HCT116 (cell line): ENCODE data around the gene VCAM1. TPM values are rescaled to one million over a fixed set of nuclear protein-coding genes. Genes with fewer than 3 reads are reported as not detected.

Experiments
- ATAC-seq: fragments of 200-7000 bp; cut with Tn5 transposase; 2 replicates; pipeline ENCODE4 v1.9.1; 2020; ENCODE audit warnings: mild to moderate bottlenecking, moderate library complexity
- BruUV-seq: library from RNA; stranded (reverse); fragments of 400-500 nt; replicated peaks from 2 replicates; lab custom pipeline; 2021; lab: Mats Ljungman, UMichigan
- CTCF ChIA-PET: fragments of 300-600 bp; sonication (Branson Sonifier 250); formaldehyde crosslinking; loops from one replicate; lab custom pipeline; 2021; ENCODE audit warnings: antibody characterized with exemption; lab: Charles Lee
- POLR2A ChIA-PET: fragments of 300-600, 350-600 bp; sonication (Branson Sonifier 250); formaldehyde crosslinking; loops from one replicate; lab custom pipeline; 2021; ENCODE audit warnings: antibody characterized with exemption; lab: Charles Lee
- RAD21 ChIA-PET, 2 experiments: fragments of 300-600 bp; sonication (Branson Sonifier 250); formaldehyde crosslinking; loops; one replicate each; lab custom pipeline; 2023; ENCODE audit warnings: low total read pairs in 2 of 2; ENCODE audit not compliant: uncharacterized antibody in 2 of 2, unreplicated experiment in 2 of 2, low non-redundant PET in 1 of 2; lab: Charles Lee
- DNase-seq: peaks from one replicate; pipeline ENCODE4 v3.0.0-alpha.2; 2010; ENCODE audit warnings: low read depth, low spot score
- H2AFZ ChIP-seq: fragments of 200-600 bp; shearing (Covaris generic), sonication (generic); 2 replicates; pipeline ENCODE4 v1.6.1; 2017; ENCODE audit warnings: low read depth, mixed run types, mixed read lengths, antibody characterized with exemption, low read length; ENCODE audit not compliant: poor library complexity, severe bottlenecking
- H3K27ac ChIP-seq: 2 replicates; pipeline ENCODE4 v1.5.1; 2012; ENCODE audit warnings: low read depth, low read length
- H3K27me3 ChIP-seq: fragments of 200-600 bp; sonication (generic); 2 replicates; pipeline ENCODE4 v1.6.1; 2016; ENCODE audit warnings: mixed run types, low read length, mixed read lengths; ENCODE audit not compliant: insufficient read depth
- H3K36me3 ChIP-seq, 2 experiments: fragments of 200-500 bp in 1 of 2; fragments of 200-600 bp in 1 of 2; sonication (Bioruptor generic) in 1 of 2; sonication (generic) in 1 of 2; 2 replicates each; pipeline versions ENCODE4 v1.5.1 to v1.6.1; 2014 to 2016; ENCODE audit warnings: low read length in 2 of 2, inconsistent platforms in 1 of 2, mixed read lengths in 1 of 2, mixed run types in 1 of 2; ENCODE audit not compliant: insufficient read depth in 2 of 2, control insufficient read depth in 1 of 2
- H3K4me1 ChIP-seq, 2 experiments: fragments of 200-600 bp in 1 of 2; sonication (generic) in 1 of 2; 2 replicates each; pipeline versions ENCODE4 v1.5.1 to v1.6.1; 2012 to 2017; ENCODE audit warnings: low read length in 2 of 2, inconsistent platforms in 1 of 2, mild to moderate bottlenecking in 1 of 2, mixed read lengths in 1 of 2, mixed run types in 1 of 2, moderate library complexity in 1 of 2; ENCODE audit not compliant: insufficient read depth in 2 of 2, control insufficient read depth in 1 of 2
- H3K4me2 ChIP-seq: fragments of 200-600 bp; sonication (generic); 2 replicates; pipeline ENCODE4 v1.6.1; 2017; ENCODE audit warnings: mixed run types, low read length, mixed read lengths
- H3K4me3 ChIP-seq, 2 experiments: fragments of 200-600 bp in 1 of 2; sonication (generic) in 1 of 2; replicated peaks in 1 of 2; 2 replicates each; pipeline ENCODE4 v1.5.1; 2011 to 2016; ENCODE audit warnings: low read length in 2 of 2, control low read depth in 1 of 2, low read depth in 1 of 2, mild to moderate bottlenecking in 1 of 2, mixed read lengths in 1 of 2, mixed run types in 1 of 2
- H3K79me2 ChIP-seq: fragments of 200-600 bp; sonication (generic); 2 replicates; pipeline ENCODE4 v1.6.1; 2017; ENCODE audit warnings: mild to moderate bottlenecking, mixed run types, low read length, moderate library complexity, mixed read lengths; ENCODE audit not compliant: insufficient read depth
- H3K9ac ChIP-seq: fragments of 200-600 bp; sonication (generic); 2 replicates; pipeline ENCODE4 v1.6.1; 2016; ENCODE audit warnings: low read length, mixed read lengths
- H3K9me2 ChIP-seq: fragments of 200-600 bp; sonication (generic), shearing (Covaris generic); 2 replicates; pipeline ENCODE4 v1.6.1; 2017; ENCODE audit warnings: mixed run types, mild to moderate bottlenecking, moderate library complexity; ENCODE audit not compliant: insufficient read depth
- H3K9me3 ChIP-seq, 2 experiments: fragments of 200-500 bp in 1 of 2; fragments of 200-600 bp in 1 of 2; sonication (Bioruptor generic) in 1 of 2; sonication (generic) in 1 of 2; 2 replicates each; pipeline ENCODE4 v1.6.1; 2014 to 2017; ENCODE audit warnings: low read length in 2 of 2, mixed read lengths in 2 of 2, inconsistent platforms in 1 of 2, low read depth in 1 of 2, mild to moderate bottlenecking in 1 of 2, mixed run types in 1 of 2, moderate library complexity in 1 of 2; ENCODE audit not compliant: control insufficient read depth in 1 of 2, insufficient read depth in 1 of 2
- H4K20me1 ChIP-seq: fragments of 200-600 bp; sonication (generic), shearing (Covaris generic); 2 replicates; pipeline ENCODE4 v1.6.1; 2017; ENCODE audit warnings: mixed run types, mild to moderate bottlenecking, moderate library complexity; ENCODE audit not compliant: insufficient read depth
- CBX3 ChIP-seq: IDR thresholded peaks from 2 replicates; pipeline ENCODE4 v1.6.1; 2012; ENCODE audit warnings: low read depth
- CEBPB ChIP-seq: IDR thresholded peaks from 2 replicates; pipeline ENCODE4 v1.6.1; 2012; ENCODE audit warnings: low read depth
- EGR1 ChIP-seq: IDR thresholded peaks from 2 replicates; pipeline ENCODE4 v1.6.1; 2012; ENCODE audit warnings: low read depth
- EZH2 ChIP-seq: fragments of 200-600 bp; sonication (generic); IDR thresholded peaks from 2 replicates; pipeline ENCODE4 v1.6.1; 2017; ENCODE audit warnings: antibody characterized with exemption, mixed run types
- FOSL1 ChIP-seq: IDR thresholded peaks from 2 replicates; pipeline ENCODE4 v1.6.1; 2012; ENCODE audit warnings: low read depth
- JUND ChIP-seq: IDR thresholded peaks from 2 replicates; pipeline ENCODE4 v1.6.1; 2012
- POLR2A ChIP-seq: IDR thresholded peaks from 2 replicates; pipeline ENCODE4 v1.7.0; 2011; ENCODE audit warnings: borderline replicate concordance; ENCODE audit not compliant: insufficient read depth, insufficient read length; ENCODE audit errors: extremely low read depth
- SIN3A ChIP-seq: IDR thresholded peaks from 2 replicates; pipeline ENCODE4 v1.6.1; 2012; ENCODE audit warnings: low read depth
- SP1 ChIP-seq: IDR thresholded peaks from 2 replicates; pipeline ENCODE4 v1.6.1; 2012; ENCODE audit warnings: low read depth
- ZFX ChIP-seq: fragments of 450-650 bp; IDR thresholded peaks from 2 replicates; pipeline ENCODE4 v1.6.1; 2017
- ZNF274 ChIP-seq: fragments of 200-500 bp; sonication (Bioruptor generic); IDR thresholded peaks from 2 replicates; pipeline ENCODE4 v1.6.1; 2014; ENCODE audit warnings: mild to moderate bottlenecking, low read depth, low read length, inconsistent platforms
- intact Hi-C: fragments of 100-400 bp; cut with micrococcal nuclease; formaldehyde crosslinking; loops from 2 replicates; pipeline ENCODE4 v1.10.0; 2022
- total RNA-seq: library from RNA; stranded (reverse); gene quantifications from one replicate; pipeline ENCODE4 v1.2.1, GENCODE V29; 2021; ENCODE audit not compliant: unreplicated experiment
- TF ChIP-seq, protein P1 (sequence below): IDR thresholded peaks from 2 replicates; pipeline ENCODE4 v1.6.1; 2011; ENCODE audit warnings: mild to moderate bottlenecking, low read length, moderate library complexity; ENCODE audit not compliant: insufficient replicate concordance; ENCODE audit errors: extremely low read depth
- TF ChIP-seq, protein P2 (sequence below): IDR thresholded peaks from 2 replicates; pipeline ENCODE4 v1.6.1; 2012
- TF ChIP-seq, protein P3 (sequence below): IDR thresholded peaks from 2 replicates; pipeline ENCODE4 v1.6.1; 2012; ENCODE audit warnings: low read depth
- TF ChIP-seq, protein P4 (sequence below), 3 experiments: fragments of 200-600 bp in 1 of 3; sonication (generic) in 1 of 3; IDR thresholded peaks in 2 of 3; conservative IDR thresholded peaks in 1 of 3; 2 replicates each; pipeline ENCODE4 v1.5.1; 2012 to 2017; ENCODE audit warnings: low read depth in 2 of 3, low read length in 2 of 3, antibody characterized with exemption in 1 of 3, borderline replicate concordance in 1 of 3, control low read depth in 1 of 3, mild to moderate bottlenecking in 1 of 3, mixed read lengths in 1 of 3, mixed run types in 1 of 3, moderate library complexity in 1 of 3; ENCODE audit not compliant: insufficient read depth in 1 of 3

Gene VCAM1
- total RNA-seq, 1 experiment from 2014 or later, result 0.17 TPM

DNA sequence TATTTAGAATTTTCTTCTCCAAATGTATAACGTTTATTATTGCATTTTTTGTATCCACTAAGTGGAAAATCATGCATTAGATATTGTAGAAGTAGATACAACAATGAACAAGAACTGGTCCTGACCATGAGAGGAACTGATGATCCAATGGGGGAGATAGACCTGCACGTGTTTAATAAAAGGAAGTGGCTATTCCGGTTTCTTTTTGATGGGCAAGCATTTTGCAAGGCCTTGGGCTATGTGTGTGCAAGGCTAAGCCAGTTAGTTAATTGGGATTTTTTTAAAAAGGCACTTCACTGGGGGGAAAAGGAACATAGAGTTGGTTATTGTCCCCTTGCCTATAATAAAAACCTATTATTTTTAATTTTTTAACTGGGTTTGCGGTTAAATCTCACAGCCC is 961 bp upstream of the VCAM1 start:
- H3K36me3 ChIP-seq, result no peaks in the 10 kb centered on the region
- no peak for ATAC-seq
- H3K4me3 ChIP-seq, result no peak overlapping the region
- no peak for DNase-seq
- no peak for TF ChIP-seq EZH2
- H2AFZ ChIP-seq, result no peak overlapping the region
- no peak overlapping the region for H3K27ac ChIP-seq
- peaks cover 0 to 6% of the 10 kb centered on the region in 2 experiments; a peak in 2 of 4 replicates for H3K4me1 ChIP-seq
- H4K20me1 ChIP-seq, result no peaks in the 10 kb centered on the region
- intact Hi-C loops, result no loop called here
- no peak overlapping the region for H3K9ac ChIP-seq
- ChIA-PET RAD21 (no interaction called here), CTCF (no interaction called here), POLR2A (no interaction called here)
- BruUV-seq, result no TSS peak
- no peaks in the 10 kb centered on the region for H3K27me3 ChIP-seq
- no peaks in the 10 kb centered on the region for H3K9me2 ChIP-seq
- no peak overlapping the region for H3K4me2 ChIP-seq
- H3K9me3 ChIP-seq, result no peaks in the 10 kb centered on the region
- no peaks in the 10 kb centered on the region for H3K79me2 ChIP-seq

DNA sequence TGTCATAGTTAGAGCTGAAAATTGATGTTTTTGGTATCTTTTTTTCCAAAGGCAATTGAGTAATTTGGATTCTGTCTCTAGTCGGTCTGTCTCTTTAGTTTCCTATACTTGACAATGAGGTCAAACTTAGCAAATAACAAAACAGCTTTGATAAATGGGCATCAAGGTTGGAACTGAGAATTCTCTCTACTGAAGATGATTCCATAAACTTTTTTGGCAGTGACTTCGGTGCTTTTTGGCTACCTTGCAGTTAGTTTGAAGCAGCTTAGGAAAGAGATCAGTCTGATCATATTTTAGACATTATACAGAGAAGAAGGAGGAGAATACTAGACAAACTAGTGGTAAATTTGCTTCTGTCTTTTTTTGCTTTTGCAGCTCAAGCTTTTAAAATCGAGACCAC is 559 bp downstream of the VCAM1 start:
- no peak for ATAC-seq
- Histone ChIP-seq H3K79me2 (no peaks in the 10 kb centered on the region), H2AFZ (no peak overlapping the region), H3K9me3 (no peaks in the 10 kb centered on the region), H3K36me3 (no peaks in the 10 kb centered on the region), H3K9me2 (no peaks in the 10 kb centered on the region), H3K4me3 (no peak overlapping the region), H3K27ac (no peak overlapping the region), H3K9ac (no peak overlapping the region), H4K20me1 (no peaks in the 10 kb centered on the region), H3K4me2 (no peak overlapping the region), H3K4me1 (no peaks in the 10 kb centered on the region), H3K27me3 (no peaks in the 10 kb centered on the region)
- ChIA-PET CTCF (no interaction called here), RAD21 (no interaction called here), POLR2A (no interaction called here)
- DNase-seq, result no peak
- no TSS peak for BruUV-seq
- intact Hi-C loops, result no loop called here
- TF ChIP-seq EGR1 (no peak), ZNF274 (no peak), SIN3A (no peak), CBX3 (no peak), FOSL1 (no peak), EZH2 (no peak), ZFX (no peak), CEBPB (no peak), POLR2A (no peak), SP1 (no peak), JUND (no peak)
- TF ChIP-seq, protein P1, sequence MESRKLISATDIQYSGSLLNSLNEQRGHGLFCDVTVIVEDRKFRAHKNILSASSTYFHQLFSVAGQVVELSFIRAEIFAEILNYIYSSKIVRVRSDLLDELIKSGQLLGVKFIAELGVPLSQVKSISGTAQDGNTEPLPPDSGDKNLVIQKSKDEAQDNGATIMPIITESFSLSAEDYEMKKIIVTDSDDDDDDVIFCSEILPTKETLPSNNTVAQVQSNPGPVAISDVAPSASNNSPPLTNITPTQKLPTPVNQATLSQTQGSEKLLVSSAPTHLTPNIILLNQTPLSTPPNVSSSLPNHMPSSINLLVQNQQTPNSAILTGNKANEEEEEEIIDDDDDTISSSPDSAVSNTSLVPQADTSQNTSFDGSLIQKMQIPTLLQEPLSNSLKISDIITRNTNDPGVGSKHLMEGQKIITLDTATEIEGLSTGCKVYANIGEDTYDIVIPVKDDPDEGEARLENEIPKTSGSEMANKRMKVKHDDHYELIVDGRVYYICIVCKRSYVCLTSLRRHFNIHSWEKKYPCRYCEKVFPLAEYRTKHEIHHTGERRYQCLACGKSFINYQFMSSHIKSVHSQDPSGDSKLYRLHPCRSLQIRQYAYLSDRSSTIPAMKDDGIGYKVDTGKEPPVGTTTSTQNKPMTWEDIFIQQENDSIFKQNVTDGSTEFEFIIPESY, result no peak
- TF ChIP-seq, protein P2, sequence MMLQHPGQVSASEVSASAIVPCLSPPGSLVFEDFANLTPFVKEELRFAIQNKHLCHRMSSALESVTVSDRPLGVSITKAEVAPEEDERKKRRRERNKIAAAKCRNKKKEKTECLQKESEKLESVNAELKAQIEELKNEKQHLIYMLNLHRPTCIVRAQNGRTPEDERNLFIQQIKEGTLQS, result no peak
- TF ChIP-seq, protein P3, sequence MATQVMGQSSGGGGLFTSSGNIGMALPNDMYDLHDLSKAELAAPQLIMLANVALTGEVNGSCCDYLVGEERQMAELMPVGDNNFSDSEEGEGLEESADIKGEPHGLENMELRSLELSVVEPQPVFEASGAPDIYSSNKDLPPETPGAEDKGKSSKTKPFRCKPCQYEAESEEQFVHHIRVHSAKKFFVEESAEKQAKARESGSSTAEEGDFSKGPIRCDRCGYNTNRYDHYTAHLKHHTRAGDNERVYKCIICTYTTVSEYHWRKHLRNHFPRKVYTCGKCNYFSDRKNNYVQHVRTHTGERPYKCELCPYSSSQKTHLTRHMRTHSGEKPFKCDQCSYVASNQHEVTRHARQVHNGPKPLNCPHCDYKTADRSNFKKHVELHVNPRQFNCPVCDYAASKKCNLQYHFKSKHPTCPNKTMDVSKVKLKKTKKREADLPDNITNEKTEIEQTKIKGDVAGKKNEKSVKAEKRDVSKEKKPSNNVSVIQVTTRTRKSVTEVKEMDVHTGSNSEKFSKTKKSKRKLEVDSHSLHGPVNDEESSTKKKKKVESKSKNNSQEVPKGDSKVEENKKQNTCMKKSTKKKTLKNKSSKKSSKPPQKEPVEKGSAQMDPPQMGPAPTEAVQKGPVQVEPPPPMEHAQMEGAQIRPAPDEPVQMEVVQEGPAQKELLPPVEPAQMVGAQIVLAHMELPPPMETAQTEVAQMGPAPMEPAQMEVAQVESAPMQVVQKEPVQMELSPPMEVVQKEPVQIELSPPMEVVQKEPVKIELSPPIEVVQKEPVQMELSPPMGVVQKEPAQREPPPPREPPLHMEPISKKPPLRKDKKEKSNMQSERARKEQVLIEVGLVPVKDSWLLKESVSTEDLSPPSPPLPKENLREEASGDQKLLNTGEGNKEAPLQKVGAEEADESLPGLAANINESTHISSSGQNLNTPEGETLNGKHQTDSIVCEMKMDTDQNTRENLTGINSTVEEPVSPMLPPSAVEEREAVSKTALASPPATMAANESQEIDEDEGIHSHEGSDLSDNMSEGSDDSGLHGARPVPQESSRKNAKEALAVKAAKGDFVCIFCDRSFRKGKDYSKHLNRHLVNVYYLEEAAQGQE, result no peak
- TF ChIP-seq, protein P4, sequence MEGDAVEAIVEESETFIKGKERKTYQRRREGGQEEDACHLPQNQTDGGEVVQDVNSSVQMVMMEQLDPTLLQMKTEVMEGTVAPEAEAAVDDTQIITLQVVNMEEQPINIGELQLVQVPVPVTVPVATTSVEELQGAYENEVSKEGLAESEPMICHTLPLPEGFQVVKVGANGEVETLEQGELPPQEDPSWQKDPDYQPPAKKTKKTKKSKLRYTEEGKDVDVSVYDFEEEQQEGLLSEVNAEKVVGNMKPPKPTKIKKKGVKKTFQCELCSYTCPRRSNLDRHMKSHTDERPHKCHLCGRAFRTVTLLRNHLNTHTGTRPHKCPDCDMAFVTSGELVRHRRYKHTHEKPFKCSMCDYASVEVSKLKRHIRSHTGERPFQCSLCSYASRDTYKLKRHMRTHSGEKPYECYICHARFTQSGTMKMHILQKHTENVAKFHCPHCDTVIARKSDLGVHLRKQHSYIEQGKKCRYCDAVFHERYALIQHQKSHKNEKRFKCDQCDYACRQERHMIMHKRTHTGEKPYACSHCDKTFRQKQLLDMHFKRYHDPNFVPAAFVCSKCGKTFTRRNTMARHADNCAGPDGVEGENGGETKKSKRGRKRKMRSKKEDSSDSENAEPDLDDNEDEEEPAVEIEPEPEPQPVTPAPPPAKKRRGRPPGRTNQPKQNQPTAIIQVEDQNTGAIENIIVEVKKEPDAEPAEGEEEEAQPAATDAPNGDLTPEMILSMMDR (IDR thresholded peaks at IDR 0.05 in 2 of 3, conservative IDR thresholded peaks at IDR 0.05 in 1 of 3; ENCODE audit: borderline replicate concordance in 1 of 3, insufficient read depth in 1 of 3, low read depth in 2 of 3, low read length in 2 of 3), result no peak
